H9 (cell line): ENCODE results near the gene CYP27C1. TPM values are rescaled to one million over a fixed set of nuclear protein-coding genes. Genes with fewer than 3 reads are reported as not detected.

Experiments
- DNase-seq: peaks from one replicate; pipeline ENCODE4 v3.0.0-alpha.2; 2017
- H2AFZ ChIP-seq: one replicate; pipeline ENCODE4 v1.6.1; 2013; ENCODE audit warnings: mild to moderate bottlenecking, low read length, control low read depth, moderate library complexity
- H2AK5ac ChIP-seq: 2 replicates; pipeline ENCODE4 v1.6.1; 2013; ENCODE audit warnings: low read length, control low read depth, mixed read lengths; ENCODE audit not compliant: insufficient read length
- H2BK120ac ChIP-seq: one replicate; pipeline ENCODE4 v1.6.1; 2013; ENCODE audit warnings: low read depth, mild to moderate bottlenecking, low read length, control low read depth, inconsistent platforms; ENCODE audit not compliant: poor library complexity, severe bottlenecking
- H2BK12ac ChIP-seq: 2 replicates; pipeline ENCODE4 v1.6.1; 2013; ENCODE audit warnings: low read length, control low read depth, mixed read lengths, low read depth; ENCODE audit not compliant: insufficient read length
- H2BK15ac ChIP-seq: 2 replicates; pipeline ENCODE4 v1.6.1; 2013; ENCODE audit warnings: low read depth, low read length, control low read depth
- H2BK20ac ChIP-seq: one replicate; pipeline ENCODE4 v1.6.1; 2013; ENCODE audit warnings: low read depth, mild to moderate bottlenecking, low read length, control low read depth, inconsistent platforms; ENCODE audit not compliant: poor library complexity, severe bottlenecking
- H2BK5ac ChIP-seq: 2 replicates; pipeline ENCODE4 v1.6.1; 2013; ENCODE audit warnings: low read length, control low read depth, mixed read lengths; ENCODE audit not compliant: insufficient read length
- H3K14ac ChIP-seq: 2 replicates; pipeline ENCODE4 v1.6.1; 2013; ENCODE audit warnings: low read length, control low read depth; ENCODE audit not compliant: insufficient read depth
- H3K18ac ChIP-seq: 2 replicates; pipeline ENCODE4 v1.6.1; 2013; ENCODE audit warnings: low read depth, mild to moderate bottlenecking, mixed read lengths, low read length, control low read depth; ENCODE audit not compliant: insufficient read length
- H3K23ac ChIP-seq: 2 replicates; pipeline ENCODE4 v1.6.1; 2013; ENCODE audit warnings: low read length, control low read depth, mixed read lengths, low read depth; ENCODE audit not compliant: insufficient read length
- H3K23me2 ChIP-seq: 2 replicates; pipeline ENCODE4 v1.6.1; 2013; ENCODE audit warnings: low read depth, mild to moderate bottlenecking, mixed read lengths, low read length, control low read depth; ENCODE audit not compliant: insufficient read length, poor library complexity, severe bottlenecking
- H3K27ac ChIP-seq: 2 replicates; pipeline ENCODE4 v1.5.1; 2013; ENCODE audit warnings: low read length, control low read depth, mixed read lengths, low read depth; ENCODE audit not compliant: insufficient read length
- H3K27me3 ChIP-seq: 2 replicates; pipeline ENCODE4 v1.6.1; 2013; ENCODE audit warnings: low read length, control low read depth, inconsistent platforms; ENCODE audit not compliant: insufficient read depth
- H3K4ac ChIP-seq: 2 replicates; pipeline ENCODE4 v1.6.1; 2013; ENCODE audit warnings: low read depth, mild to moderate bottlenecking, control low read depth, inconsistent platforms, low read length, moderate library complexity
- H3K4me1 ChIP-seq: 2 replicates; pipeline ENCODE4 v1.6.1; 2013; ENCODE audit warnings: low read length, control low read depth, inconsistent platforms; ENCODE audit not compliant: insufficient read depth
- H3K4me2 ChIP-seq: 2 replicates; pipeline ENCODE4 v1.6.1; 2013; ENCODE audit warnings: low read length, control low read depth, mixed read lengths; ENCODE audit not compliant: insufficient read length, insufficient read depth
- H3K56ac ChIP-seq: 2 replicates; pipeline ENCODE4 v1.6.1; 2013; ENCODE audit warnings: low read depth, mild to moderate bottlenecking, mixed read lengths, low read length, control low read depth; ENCODE audit not compliant: insufficient read length
- H3K79me1 ChIP-seq: 2 replicates; pipeline ENCODE4 v1.6.1; 2013; ENCODE audit warnings: low read depth, mild to moderate bottlenecking, moderate library complexity, low read length, control low read depth, inconsistent platforms; ENCODE audit not compliant: insufficient read depth, poor library complexity, severe bottlenecking
- H3K79me2 ChIP-seq: 2 replicates; pipeline ENCODE4 v1.6.1; 2013; ENCODE audit warnings: low read length, control low read depth, inconsistent platforms; ENCODE audit not compliant: insufficient read depth
- H3K9ac ChIP-seq: 2 replicates; pipeline ENCODE4 v1.6.1; 2013; ENCODE audit warnings: low read length, control low read depth, mixed read lengths; ENCODE audit not compliant: insufficient read length; ENCODE audit errors: extremely low read depth
- H3K9me3 ChIP-seq: one replicate; pipeline ENCODE4 v1.6.1; 2013; ENCODE audit warnings: low read depth, low read length, inconsistent platforms; ENCODE audit not compliant: control insufficient read depth
- H3T11ph ChIP-seq: one replicate; pipeline ENCODE4 v1.6.1; 2013; ENCODE audit warnings: mild to moderate bottlenecking, low read length, control low read depth, inconsistent platforms
- H4K20me1 ChIP-seq: one replicate; pipeline ENCODE4 v1.6.1; 2013; ENCODE audit not compliant: control insufficient read depth, insufficient read length, insufficient read depth
- H4K5ac ChIP-seq: 2 replicates; pipeline ENCODE4 v1.6.1; 2013; ENCODE audit warnings: low read depth, mild to moderate bottlenecking, mixed read lengths, low read length, control low read depth; ENCODE audit not compliant: insufficient read length
- H4K8ac ChIP-seq: replicated peaks from 2 replicates; pipeline ENCODE4 v1.6.1; 2013; ENCODE audit warnings: low read length, control low read depth, mixed read lengths, low read depth; ENCODE audit not compliant: insufficient read length
- H4K91ac ChIP-seq: 2 replicates; pipeline ENCODE4 v1.6.1; 2013; ENCODE audit warnings: low read depth, mild to moderate bottlenecking, moderate library complexity, mixed read lengths, low read length, control low read depth; ENCODE audit not compliant: insufficient read length
- H3K27ac Mint-ChIP-seq, 3 experiments: 2 replicates in 2 of 3; 3 replicates in 1 of 3; pipeline ENCODE4 v1.8.0; 2020 to 2021; ENCODE audit warnings: mixed read lengths in 3 of 3, mild to moderate bottlenecking in 1 of 3, moderate library complexity in 1 of 3
- H3K27me3 Mint-ChIP-seq: 2 replicates; pipeline ENCODE4 v1.8.0; 2021; ENCODE audit warnings: low read depth, mild to moderate bottlenecking, moderate library complexity, mixed read lengths
- H3K36me3 Mint-ChIP-seq, 3 experiments: 2 replicates in 2 of 3; 3 replicates in 1 of 3; pipeline ENCODE4 v1.8.0; 2020 to 2021; ENCODE audit warnings: low read depth in 3 of 3, mixed read lengths in 3 of 3; ENCODE audit not compliant: insufficient read depth in 1 of 3
- H3K4me1 Mint-ChIP-seq, 2 experiments: 2 replicates each; pipeline ENCODE4 v1.8.0; 2020; ENCODE audit warnings: mixed read lengths in 2 of 2
- H3K4me3 Mint-ChIP-seq, 2 experiments: 2 replicates in 1 of 2; 3 replicates in 1 of 2; pipeline ENCODE4 v1.8.0; 2020 to 2021; ENCODE audit warnings: mild to moderate bottlenecking in 2 of 2, mixed read lengths in 2 of 2, moderate library complexity in 1 of 2
- H3K9me3 Mint-ChIP-seq, 2 experiments: 2 replicates in 1 of 2; 3 replicates in 1 of 2; pipeline ENCODE4 v1.8.0; 2020; ENCODE audit warnings: mild to moderate bottlenecking in 2 of 2, mixed read lengths in 2 of 2, moderate library complexity in 1 of 2
- WGBS: extraction: QIAGEN DNeasy Blood & Tissue Kit; methylation state at CpG from one replicate; pipeline ENCODE4 v1.1.7; 2013; ENCODE audit warnings: missing lambda C conversion rate, low lambda C conversion rate, mixed read lengths; ENCODE audit not compliant: insufficient read length; ENCODE audit errors: extremely low coverage; 5-methylcytosine and 5-hydroxymethylcytosine counted together
- total RNA-seq: library from RNA; stranded (reverse); gene quantifications from 2 replicates; pipeline ENCODE4 v1.2.1, GENCODE V29; 2021
- TF ChIP-seq, protein P1 (sequence below): fragments of 200-600 bp; sonication (generic); conservative IDR thresholded peaks from 3 replicates; pipeline ENCODE4 v1.8.0; 2021; ENCODE audit warnings: antibody characterized with exemption, mild to moderate bottlenecking

CYP27C1 gene
- total RNA-seq, 1 experiment from 2014 or later: 2.3 TPM

DNA sequence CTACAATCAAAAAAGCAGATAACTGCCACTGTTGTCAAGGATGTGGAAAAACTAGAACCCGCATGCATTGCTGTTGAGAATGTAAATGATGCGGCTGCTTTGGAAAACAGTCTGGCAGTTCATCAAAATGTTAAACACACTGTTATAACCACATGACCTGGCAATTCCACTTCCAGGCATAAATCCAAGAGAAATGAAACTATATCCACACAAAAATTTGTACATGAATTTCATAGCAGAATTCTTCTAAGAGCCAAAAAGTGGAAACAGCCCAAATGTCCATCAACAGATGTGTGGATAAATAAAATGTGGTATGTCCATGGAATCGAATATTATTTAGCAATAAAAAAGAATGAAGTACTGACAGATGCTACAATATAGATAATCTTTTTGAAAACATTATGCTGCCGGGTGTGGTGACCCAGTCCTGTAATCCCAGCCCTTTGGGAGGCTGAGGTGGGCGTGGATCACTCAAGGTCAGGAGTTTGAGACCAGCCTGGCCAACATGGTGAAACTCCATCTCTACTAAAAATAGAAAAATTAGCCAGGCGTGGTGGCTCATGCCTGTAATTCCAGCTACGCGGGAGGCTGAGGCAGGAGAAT is 41.8 kb upstream of the CYP27C1 start:
- Histone ChIP-seq H4K20me1 (no peaks in the 10 kb centered on the region), H3K18ac (no peak overlapping the region), H3K4me1 (no peaks in the 10 kb centered on the region), H3K27ac (no peak overlapping the region), H3K79me2 (no peaks in the 10 kb centered on the region), H2BK12ac (no peak overlapping the region), H3K4ac (no peak overlapping the region), H4K5ac (no peak overlapping the region), H3K23me2 (no peaks in the 10 kb centered on the region), H3K14ac (no peak overlapping the region), H4K8ac (no peak overlapping the region), H4K91ac (no peak overlapping the region), H3K27me3 (no peaks in the 10 kb centered on the region), H2AFZ (no peak overlapping the region), H3K56ac (no peak overlapping the region), H2BK20ac (no peak overlapping the region), H2AK5ac (no peak overlapping the region), H2BK15ac (no peak overlapping the region), H3K9ac (no peak overlapping the region), H3K9me3 (no peaks in the 10 kb centered on the region), H3K79me1 (no peaks in the 10 kb centered on the region), H2BK120ac (no peak overlapping the region), H3K4me2 (no peak overlapping the region), H3K23ac (no peak overlapping the region), H2BK5ac (no peak overlapping the region), H3T11ph (no peak overlapping the region)
- Mint-ChIP-seq H3K27me3 (no peaks in the 10 kb centered on the region; the same call in 1 of the 2 replicates), H3K4me3 (no peak overlapping the region), H3K27ac (peak overlapping the region in 2 of 3 experiments; percentile 44 to 52; a peak in 2 of 7 replicates), H3K36me3 (peaks cover 40 to 93% (median 70%) of the 10 kb centered on the region in 3 experiments), H3K4me1 (no peaks in the 10 kb centered on the region), H3K9me3 (peaks cover 8 to 11% of the 10 kb centered on the region in 2 experiments; a peak in 4 of 5 replicates)
- TF ChIP-seq, protein P1, sequence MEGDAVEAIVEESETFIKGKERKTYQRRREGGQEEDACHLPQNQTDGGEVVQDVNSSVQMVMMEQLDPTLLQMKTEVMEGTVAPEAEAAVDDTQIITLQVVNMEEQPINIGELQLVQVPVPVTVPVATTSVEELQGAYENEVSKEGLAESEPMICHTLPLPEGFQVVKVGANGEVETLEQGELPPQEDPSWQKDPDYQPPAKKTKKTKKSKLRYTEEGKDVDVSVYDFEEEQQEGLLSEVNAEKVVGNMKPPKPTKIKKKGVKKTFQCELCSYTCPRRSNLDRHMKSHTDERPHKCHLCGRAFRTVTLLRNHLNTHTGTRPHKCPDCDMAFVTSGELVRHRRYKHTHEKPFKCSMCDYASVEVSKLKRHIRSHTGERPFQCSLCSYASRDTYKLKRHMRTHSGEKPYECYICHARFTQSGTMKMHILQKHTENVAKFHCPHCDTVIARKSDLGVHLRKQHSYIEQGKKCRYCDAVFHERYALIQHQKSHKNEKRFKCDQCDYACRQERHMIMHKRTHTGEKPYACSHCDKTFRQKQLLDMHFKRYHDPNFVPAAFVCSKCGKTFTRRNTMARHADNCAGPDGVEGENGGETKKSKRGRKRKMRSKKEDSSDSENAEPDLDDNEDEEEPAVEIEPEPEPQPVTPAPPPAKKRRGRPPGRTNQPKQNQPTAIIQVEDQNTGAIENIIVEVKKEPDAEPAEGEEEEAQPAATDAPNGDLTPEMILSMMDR: no peak
- no CpG with 5 or more reads among the region's 8 CpGs for WGBS
- DNase-seq: no peak
